GM19324 (cell line): ENCODE data around the gene ATL1.
"Not testable (repeated sequence)": the region's sequence is repeated elsewhere in the genome, so short reads cannot be mapped to it uniquely, and the experiment has no call there.

ENCODE experiments used
- ATAC-seq: cut with Tn5 transposase; IDR thresholded peaks from one replicate; pipeline ENCODE4 v1.9.1; 2021; ENCODE audit warnings: mild to moderate bottlenecking, moderate library complexity; ENCODE audit not compliant: unreplicated experiment, low FRiP score

Gene ATL1

DNA sequence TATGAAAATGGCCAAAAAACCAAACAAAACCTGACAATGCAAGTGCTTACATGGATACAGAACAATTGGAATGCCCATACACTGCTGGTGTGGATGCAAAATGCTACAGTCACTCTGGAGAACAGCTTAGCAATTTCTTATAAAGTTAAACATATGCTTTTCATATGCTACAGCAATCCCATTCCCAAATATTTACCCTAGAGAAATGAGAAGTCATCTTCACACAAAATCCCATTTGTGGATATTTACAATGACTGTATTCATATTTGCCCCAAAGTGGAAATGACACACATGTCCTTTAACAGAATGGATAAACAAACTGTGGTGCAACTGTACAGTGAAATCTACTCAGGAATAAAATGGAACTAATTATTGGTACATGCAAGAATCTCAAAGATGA, 87.8 kb downstream of the ATL1 start:
- no peak for ATAC-seq

DNA sequence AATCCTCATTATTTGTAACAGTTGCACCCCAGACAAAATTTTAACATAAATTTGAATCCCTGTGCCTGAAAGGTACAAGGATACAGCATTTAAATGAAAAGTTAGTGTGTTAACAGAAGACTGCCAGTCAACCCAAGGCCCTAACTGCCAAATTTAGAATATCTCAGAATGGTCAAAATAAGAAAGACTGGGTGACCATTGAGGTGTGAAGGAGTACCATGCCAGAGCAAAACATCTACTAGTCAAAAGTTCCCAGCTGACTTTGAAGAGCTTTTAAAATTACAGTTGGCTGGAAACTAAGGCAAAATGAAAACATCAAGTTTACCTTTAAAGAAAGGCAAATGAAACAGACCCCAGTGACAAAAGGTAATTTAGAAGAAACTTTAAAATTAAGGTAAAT, 89.7 kb downstream of the ATL1 start:
- no peak for ATAC-seq

DNA sequence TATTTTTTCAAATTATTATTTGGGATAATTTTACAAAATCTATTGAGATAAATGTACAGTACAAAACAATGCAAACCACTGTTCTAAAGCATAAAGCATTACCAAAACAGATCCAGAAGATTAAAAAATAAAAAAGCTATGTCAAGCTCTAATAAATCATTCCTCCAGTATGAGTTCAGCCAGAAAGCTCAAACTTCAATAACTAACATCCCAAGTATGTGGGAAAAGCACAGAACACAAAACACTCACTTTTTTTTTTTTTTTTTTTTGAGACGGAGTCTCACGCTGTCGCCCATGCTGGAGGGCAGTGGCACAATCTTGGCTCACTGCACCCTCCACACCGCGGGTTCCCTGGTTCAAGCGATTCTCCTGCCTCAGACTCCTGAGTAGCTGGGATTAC, 96.8 kb downstream of the ATL1 start:
- ATAC-seq = no peak

DNA sequence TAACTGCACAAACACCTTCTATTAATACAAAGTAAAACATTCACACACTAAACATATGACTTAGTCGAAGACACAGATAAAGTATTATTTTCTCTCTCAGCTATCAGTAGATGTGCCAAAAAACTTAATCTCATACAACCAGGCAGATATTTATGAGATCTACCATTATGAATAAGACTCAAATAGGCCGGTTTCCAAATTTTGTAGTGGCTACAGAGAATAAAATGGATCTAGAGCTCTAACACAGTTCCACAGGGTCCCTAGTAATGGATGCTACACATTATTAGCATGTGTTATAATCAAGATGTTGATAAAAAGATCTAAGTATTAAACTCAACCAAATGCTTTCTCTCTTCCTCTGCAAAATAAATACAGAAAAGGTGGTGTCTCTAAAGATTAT, 97.8 kb downstream of the ATL1 start:
- ATAC-seq = no peak

DNA sequence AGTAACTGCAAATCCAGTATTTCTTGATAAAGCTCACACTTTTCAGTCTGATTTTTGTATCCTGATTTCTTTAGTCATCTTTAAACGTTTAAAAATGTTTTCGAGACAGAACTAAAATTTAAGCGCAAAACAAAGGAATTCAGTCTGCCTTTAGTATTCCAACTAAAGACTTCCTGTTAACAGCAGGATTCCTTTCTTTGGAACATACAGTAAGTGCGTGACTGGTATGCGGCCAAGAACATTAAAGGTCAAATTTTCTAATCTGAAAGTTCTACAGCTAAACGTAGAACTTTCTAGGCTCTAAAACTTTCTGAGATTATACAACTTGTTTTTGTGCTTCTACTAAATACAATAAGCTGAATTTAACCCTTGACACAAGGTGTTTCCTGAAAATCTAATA, 98.3 kb downstream of the ATL1 start:
- no peak for ATAC-seq

DNA sequence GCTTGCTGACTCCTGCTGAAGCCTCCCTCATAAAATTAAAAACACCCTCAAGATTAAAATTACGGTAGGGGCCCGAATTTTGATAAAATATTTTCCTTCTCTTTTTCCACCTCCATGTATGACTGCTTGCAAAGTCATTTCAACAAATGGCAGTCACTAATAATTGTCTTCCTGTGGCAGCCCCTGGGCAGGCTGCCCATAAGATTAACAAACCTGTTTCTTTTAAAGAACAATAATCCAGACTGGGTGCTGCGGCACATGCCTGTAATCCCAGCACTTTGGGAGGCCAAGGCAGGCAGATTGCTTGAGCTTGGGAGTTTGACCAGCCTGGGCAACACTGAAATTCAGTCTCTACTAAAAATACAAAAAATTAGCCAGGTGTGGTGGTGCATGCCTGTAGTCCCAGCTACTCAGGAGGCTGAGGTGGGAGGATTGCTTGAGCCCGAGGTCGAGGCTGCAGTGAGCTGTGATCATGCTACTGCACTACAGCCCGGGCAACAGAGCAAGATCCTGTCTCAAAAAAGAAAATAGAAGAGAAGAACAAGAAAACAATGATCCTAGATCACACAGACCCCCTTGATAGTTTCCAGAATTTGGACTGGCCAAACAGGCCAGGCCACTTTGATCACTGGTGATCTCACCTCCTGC, 99.5 kb downstream of the ATL1 start:
- ATAC-seq = no peak

DNA sequence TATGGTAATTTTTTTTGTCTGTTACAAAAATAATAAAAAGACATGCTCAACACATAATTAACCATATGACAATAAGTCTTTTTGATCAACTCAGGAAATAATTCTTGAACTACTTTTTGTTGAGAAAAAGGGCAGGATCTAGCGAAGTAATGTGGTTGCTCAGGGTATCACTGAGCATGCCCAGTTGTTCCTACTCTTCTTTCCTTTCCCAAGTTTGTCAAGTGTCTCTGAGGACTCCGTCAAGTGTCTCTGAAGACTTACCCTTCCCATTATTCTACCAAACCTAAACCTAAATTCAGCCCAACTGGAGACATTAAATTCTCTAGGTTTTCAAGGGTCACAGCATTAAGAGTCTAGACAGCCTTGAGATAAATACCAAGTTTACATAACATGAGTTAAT, 104.6 kb downstream of the ATL1 start:
- not testable (repeated sequence) for ATAC-seq

DNA sequence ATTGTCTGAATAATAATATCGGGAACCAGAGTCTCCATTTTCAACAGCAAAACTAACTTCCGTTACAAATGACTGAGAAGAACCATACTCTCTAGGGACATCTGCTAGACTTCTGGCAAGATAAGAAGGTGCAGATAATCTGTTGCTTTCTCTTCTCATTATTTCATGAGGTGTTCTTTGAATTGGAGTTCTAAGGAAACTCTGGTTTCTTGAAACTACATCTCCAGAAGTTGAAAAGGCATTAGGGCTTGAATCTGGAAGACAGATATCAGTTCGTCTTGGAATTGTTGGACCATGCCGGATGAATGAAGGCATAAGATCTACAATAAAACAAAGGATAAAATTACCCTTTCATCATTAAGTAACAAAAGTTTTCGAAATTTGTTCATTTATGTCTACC, 105.4 kb downstream of the ATL1 start:
- ATAC-seq = not testable (repeated sequence)

DNA sequence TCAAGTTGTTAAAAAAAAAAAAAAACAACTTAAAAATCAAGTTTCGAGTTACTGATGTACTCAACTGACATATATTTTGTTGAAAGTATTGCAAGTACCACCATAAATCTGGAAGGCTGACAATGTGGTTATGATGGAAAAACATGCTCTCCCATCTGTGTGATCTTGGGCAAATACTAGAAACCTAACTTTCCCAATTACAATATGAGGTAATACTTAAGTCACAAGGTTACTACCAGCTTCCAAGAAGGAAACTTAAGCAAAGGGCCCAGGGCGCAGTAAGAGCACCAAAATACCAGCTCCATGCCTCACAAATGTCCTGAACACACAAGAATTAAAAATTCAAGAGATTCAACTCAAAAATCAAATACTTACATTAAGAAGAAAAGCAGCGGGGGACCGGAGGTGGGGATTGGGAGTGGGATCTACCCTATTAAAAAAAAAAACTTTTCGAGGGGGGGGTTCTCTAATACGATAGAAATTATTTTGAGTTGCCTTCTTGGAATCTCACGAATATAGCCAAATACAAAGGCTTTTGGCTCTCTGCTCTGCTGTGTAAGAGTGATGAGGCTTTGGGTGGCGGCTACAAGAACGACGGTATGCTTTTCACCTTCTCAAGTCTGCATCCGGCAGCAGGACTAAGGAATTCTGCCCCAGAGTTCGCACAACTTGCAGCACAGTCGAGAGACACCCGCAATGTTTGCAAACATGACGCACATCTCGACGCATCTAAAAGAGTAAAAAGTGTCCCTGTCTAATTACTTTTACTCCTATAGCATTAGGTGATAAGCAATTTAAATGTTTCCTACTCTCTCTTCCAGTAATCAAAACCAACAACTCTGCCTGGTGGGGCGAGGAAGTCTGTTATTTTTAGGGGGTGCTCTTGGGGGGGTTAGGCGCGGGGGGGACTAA, 107.1 kb downstream of the ATL1 start:
- no peak for ATAC-seq

DNA sequence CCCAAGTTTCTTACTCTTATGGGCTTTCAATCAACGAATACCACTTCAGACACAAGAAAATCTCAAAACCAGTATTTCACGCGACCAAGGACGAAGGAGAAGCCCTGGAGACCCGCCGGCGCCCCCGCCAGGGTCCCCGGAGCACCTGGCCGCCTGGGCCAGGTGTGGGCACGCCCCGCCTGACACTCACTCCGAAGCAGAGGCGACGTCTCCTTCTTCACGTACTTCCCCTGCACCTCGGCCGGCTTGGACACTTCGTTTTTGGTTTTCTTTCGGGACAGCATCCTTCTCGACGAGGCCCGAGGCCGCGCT, 107.7 kb downstream of the ATL1 start:
- peak; percentile 45 for ATAC-seq

DNA sequence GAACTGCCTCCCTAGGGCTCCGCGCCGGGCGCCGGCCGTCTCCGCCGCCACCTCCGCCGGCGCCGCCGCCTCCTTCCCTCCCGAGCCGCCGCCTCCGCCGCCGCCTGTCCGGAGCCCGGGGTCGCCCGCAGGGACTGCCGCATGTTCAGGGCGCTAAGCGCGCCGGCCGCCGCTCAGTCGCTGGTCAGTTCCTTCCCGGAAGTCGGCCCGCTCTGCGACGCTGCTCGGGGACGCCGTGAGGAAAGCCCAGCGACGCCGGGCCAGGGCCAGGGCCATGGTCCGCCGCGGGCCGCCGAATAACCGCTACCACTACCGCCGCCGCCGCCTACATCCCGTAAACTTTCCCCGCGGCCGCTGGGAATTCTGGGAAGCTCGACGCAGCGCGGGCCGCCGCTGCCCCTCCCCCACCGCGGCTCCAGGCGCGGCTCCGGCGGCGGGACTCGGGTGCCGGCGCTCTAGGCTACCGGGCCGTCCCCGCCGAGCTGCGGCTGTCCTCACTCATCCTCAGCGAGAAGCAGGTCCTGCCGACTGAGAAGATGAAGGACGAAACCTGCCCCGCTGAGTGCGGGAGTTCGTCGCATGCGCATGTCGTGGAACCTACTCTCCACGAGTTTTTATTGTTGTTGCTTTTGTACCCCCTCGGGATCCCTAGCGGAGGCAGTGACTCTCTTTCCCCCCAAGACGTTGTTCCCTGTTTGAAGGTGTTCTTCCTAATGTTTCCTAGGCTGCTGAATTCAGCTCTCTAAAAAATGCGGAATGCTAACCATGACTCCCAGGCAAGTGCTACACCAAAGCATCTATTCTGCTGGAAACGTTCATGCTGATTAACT, 108.3 kb downstream of the ATL1 start, which contains the start of gene SAV1:
Gene SAV1 (minus strand): TSS at position 311 of the 830 bp plus-strand sequence. CDS start 339 bp downstream, outside the sequence.
- ATAC-seq = peak; percentile 58

DNA sequence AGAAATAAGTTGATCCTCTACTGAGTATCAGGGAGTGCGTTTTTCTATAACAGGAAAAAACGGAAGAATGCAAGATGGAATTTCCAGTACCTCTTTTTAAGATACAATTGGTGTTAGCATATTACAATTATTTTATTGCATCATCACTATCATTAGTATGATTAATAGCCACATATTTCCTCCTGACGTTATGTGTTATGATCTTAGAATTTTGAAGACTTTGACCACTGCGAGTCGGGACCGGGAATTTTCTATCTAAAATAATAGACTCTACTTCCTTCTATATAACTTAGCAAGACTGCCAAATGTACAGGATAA, 108.8 kb downstream of the ATL1 start:
- no peak for ATAC-seq

DNA sequence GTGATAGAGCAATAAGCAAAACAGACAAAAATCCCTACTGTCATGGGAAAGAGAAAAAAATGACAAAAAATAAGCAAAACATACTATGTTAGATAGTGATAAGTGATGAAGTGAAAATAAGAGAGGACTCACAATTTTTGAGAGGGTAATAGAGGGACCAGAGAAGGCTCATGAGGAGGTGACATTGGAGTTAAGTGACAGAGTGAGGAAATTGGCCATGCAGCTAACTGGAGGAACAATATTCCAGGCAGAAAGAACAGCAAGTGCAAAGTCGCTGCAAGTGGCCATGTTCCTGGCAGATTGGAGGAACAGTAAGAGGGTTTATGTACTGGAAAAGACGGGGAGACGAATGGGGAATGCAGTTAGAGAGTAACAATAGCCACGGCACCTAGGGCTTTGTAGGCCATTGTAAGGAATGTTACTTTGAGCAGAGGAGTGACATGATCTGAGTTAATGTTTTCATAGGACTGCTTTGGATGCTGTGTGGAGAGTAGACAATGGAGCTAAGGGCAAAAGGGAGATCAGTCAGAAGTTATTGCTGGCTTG, 109.6 kb downstream of the ATL1 start:
- no peak for ATAC-seq

DNA sequence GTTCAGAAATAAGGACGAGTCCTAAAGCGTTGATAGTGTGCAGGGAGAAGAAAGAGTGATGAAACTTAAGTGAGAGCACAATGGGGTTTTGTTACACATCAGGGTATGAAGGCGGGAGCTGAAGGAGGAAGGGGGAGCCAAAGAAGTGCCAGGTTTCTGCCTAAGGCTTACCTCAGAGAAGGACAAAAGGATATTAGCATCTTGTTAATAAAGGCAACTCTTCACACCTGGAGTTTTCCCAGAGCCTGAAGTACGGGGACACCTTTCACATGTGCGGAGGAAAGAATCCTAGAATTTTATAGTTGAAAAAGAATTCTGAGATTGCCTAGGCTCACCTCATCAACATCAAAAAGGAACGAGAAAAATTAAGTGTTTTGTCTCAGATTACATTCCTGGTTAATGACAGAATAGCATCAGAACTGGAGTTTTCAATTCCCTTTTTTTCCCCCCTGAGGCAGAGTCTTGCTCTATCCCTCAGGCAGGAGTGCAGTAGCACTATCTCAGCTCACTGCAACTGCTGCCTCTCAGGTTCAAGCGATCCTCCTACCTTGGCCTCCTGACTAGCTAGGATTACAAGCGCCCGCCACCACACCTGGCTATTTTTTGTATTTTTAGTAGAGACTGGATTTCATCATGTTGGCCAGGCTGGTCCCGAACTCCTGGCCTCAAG, 110.4 kb downstream of the ATL1 start:
- no peak for ATAC-seq

DNA sequence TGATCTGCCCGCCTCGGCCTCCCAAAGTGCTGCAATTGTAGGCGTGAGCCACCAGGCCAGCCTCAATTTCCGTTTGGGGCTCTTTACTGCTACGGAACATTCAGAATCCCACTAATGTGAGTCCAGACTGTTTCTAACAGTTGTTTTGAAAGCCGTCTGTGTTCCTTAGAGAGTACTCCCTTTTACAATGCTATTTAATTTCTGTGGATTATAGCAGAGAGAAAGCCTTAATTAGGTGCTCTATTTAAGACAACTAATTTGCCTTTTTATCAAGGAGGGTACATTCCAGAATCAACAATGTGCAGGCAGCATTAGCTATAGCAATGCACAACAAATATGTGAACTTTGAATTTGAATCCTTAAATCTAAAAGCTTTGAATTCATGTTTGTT, 110.9 kb downstream of the ATL1 start:
- ATAC-seq = no peak

DNA sequence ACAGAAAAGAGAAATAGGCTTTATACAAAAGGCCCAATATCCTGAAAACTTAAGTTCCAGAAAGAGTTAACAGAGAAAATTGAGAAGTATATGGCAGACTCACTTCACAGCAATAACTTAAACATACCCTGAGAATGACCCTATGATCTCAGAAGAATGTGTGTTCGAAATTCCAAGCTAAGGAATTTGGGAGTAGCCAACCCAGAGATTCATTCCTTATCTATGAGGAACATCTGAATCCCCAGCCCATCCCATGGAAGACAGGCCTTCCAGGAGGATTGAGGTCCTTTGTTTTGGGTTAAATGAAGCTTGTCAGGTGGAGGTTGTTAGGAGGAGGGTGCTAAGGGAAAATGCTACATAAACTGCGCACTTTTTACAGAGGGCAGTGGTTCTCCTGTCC, 115.7 kb downstream of the ATL1 start:
- ATAC-seq = no peak

DNA sequence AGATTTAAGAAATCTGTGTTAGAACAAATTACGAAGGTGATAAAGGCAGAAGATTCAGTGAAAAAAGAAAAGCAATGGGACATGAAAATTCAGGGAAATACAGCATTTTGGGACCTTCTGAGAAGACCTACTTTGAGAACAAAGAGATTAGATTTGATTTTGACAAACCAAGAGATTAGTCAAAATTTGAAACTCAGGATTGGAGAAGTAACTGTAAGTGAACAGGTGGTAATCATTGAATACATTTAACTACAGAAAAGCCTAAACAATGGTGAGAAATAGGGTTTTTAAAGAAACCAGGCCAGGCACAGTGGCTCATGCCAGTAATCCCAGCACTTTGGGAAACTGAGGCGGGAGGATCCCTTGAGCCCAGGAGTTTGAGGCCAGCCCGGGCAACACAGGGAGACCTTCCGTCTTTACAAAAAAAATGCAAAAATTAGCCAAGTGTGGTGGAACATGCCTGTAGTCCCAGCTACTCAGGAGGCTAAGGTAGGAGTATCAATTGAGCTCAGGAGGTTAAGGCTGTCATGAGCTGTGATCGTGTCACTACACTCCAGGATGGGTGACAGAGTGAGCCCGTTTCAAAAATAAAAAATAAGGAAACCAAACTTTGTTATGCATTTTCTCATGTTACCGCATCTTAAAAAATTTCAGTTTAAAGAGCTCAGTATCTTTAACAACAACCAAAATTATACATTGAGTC, 117.0 kb downstream of the ATL1 start:
- no peak for ATAC-seq

DNA sequence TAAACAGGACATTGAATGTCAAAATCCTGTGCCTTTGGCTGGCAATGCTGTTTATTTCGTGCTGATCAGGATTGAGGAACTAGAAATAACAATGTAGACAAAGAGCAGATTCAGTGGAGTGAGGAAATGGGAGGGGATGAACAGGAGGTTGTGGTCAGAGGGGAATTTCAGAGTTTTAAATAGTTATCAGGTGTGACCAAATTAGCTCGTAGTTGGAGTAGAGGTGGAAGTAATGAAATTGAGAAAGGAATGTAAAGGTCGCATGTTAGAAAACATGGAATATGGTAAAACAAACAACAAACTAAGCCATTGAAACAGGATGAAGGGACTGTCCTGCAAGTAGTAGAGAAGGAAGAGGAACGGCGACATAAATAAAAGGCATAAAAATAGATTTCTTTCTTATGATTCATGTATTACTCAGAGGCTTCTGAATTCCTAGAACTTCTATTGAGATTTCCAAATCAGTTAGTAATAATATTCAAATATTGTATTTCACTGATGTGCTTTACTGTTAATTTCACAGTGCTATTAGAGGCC, 117.7 kb downstream of the ATL1 start:
- ATAC-seq = no peak

DNA sequence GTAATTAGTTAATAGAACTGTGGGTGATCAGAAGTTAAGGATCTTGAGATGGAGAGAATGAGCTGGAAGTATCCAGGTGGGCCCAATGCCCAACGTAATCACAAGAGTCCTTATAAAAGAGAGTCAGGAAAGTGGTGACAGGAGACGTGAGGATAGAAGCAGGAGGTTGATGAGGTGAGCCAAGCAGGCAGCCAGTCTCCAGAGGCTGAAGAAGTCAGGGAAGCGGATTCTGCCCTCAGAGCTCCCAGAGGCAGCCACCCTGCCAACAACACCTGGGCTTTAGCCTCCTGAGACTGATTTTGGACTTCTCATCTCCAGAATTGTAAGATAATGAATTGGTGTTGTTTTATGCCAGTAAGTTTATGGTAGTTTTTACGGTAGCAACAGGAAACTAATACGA, 118.2 kb downstream of the ATL1 start:
- no peak for ATAC-seq

DNA sequence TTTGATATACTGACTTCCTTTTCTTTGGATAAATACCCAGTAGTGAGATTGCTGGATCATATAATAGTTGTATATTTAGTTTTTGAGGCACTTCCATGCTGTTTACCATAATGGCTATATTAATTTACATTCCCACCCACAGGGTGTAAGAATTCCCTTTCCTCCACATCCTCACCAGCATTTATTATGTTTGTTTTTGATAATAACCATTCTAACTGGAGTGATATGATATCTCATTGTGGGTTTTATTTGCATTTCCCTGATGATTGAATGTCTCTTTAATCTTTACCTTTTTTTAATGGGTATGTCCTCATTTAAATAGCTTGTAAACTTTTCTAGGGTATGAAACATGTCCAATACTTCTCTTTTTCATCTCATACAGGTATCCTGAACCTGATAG, 119.7 kb downstream of the ATL1 start:
- no peak for ATAC-seq
